SHP77 (cell line): ENCODE data around the gene GDF9.
A peak's percentile ranks its signal among the peaks of the same experiment; 100 is the strongest.

Experiments
- DNase-seq, 2 experiments: peaks; one replicate each; lab custom pipeline; 2025; lab: John Stamatoyannopoulos, UW

Gene GDF9

GRCh38 chr5:132817011-132817410 is 49.3 kb downstream of the GDF9 start:
- DNase-seq = no peak

- DNase-seq = no peak
Observed at GRCh38 chr5:132816554-132816953, 49.7 kb downstream of the GDF9 start.

GRCh38 chr5:132816083-132816482 is 50.2 kb downstream of the GDF9 start:
- no peak for DNase-seq

GRCh38 chr5:132815454-132815853 is 50.8 kb downstream of the GDF9 start:
- DNase-seq = no peak

GRCh38 chr5:132814503-132815294 is 51.6 kb downstream of the GDF9 start:
- no peak for DNase-seq

GRCh38 chr5:132813599-132814502 is 52.4 kb downstream of the GDF9 start:
- peak in 1 of 2 experiments; percentile 26 for DNase-seq

- no peak for DNase-seq
Observed at GRCh38 chr5:132812781-132813598, 53.3 kb downstream of the GDF9 start, which contains the start of gene SOWAHA. SOWAHA (plus strand) TSS chr5:132813302; CDS start chr5:132813622, 320 bp downstream.

- DNase-seq = no peak
Observed at GRCh38 chr5:132812123-132812765, 54.0 kb downstream of the GDF9 start.
